B cell (primary cell): ENCODE data around the gene CTDNEP1. TPM values are rescaled to one million over a fixed set of nuclear protein-coding genes. Genes with fewer than 3 reads are reported as not detected.
A peak's percentile ranks its signal among the peaks of the same experiment; 100 is the strongest.

ENCODE experiments used
- ATAC-seq: fragments of 200-7000 bp; cut with Tn5 transposase; one replicate; pipeline ENCODE4 v1.10.0; 2021; ENCODE audit warnings: low read depth, mild to moderate bottlenecking, moderate number of reproducible peaks, moderate library complexity
- CTCF ChIA-PET: fragments of 350-600 bp; sonication (Branson Sonifier 250); formaldehyde crosslinking; loops from one replicate; lab custom pipeline; 2021; ENCODE audit warnings: antibody characterized with exemption, inconsistent platforms; lab: Charles Lee
- POLR2A ChIA-PET: fragments of 350-600 bp; sonication (Branson Sonifier 250); formaldehyde crosslinking; loops from one replicate; lab custom pipeline; 2021; ENCODE audit warnings: antibody characterized with exemption; lab: Charles Lee
- DNase-seq: peaks from one replicate; pipeline ENCODE4 v3.0.0; 2013
- H2AFZ ChIP-seq: 2 replicates; pipeline ENCODE4 v1.6.1; 2012; ENCODE audit warnings: mild to moderate bottlenecking, low read depth, low read length; ENCODE audit not compliant: insufficient read depth, poor library complexity, severe bottlenecking
- H3K27ac ChIP-seq, 2 donors: 1 replicate in 1 of 2; 2 replicates in 1 of 2; pipeline ENCODE4 v1.5.1; 2012 to 2013; ENCODE audit warnings: low read length in 2 of 2, mild to moderate bottlenecking in 2 of 2, moderate library complexity in 1 of 2
- H3K27me3 ChIP-seq, 4 experiments: fragments of 200-600 bp in 1 of 4; sonication (generic) in 1 of 4; replicated peaks in 1 of 4; 1 replicate in 2 of 4; 2 replicates in 2 of 4; pipeline versions ENCODE4 v1.6.1 to v1.7.0; 2013 to 2016; ENCODE audit warnings: low read length in 3 of 4, mild to moderate bottlenecking in 2 of 4, mixed read lengths in 1 of 4, moderate library complexity in 1 of 4; ENCODE audit not compliant: insufficient read depth in 4 of 4, control insufficient read depth in 3 of 4; ENCODE audit errors: control extremely low read depth in 1 of 4
- H3K36me3 ChIP-seq, 2 experiments: replicated peaks in 1 of 2; 1 replicate in 1 of 2; 2 replicates in 1 of 2; pipeline versions ENCODE4 v1.6.1 to v1.7.1; 2013; ENCODE audit warnings: low read length in 1 of 2; ENCODE audit not compliant: insufficient read depth in 2 of 2, control insufficient read depth in 1 of 2; ENCODE audit errors: control extremely low read depth in 1 of 2, extremely low read depth in 1 of 2
- H3K4me1 ChIP-seq, 2 donors: fragments of 200-600 bp in 1 of 2; sonication (generic) in 1 of 2; 1 replicate in 1 of 2; 2 replicates in 1 of 2; pipeline versions ENCODE4 v1.5.1 to v1.6.1; 2013 to 2017; ENCODE audit warnings: low read length in 2 of 2; ENCODE audit not compliant: control insufficient read depth in 2 of 2, insufficient read depth in 2 of 2
- H3K4me2 ChIP-seq: replicated peaks from 2 replicates; pipeline ENCODE3; 2012; ENCODE audit warnings: mild to moderate bottlenecking, low read depth, low read length; ENCODE audit not compliant: poor library complexity, severe bottlenecking
- H3K4me3 ChIP-seq, 5 experiments: fragments of 200-600 bp in 1 of 5; sonication (generic) in 1 of 5; 1 replicate in 3 of 5; 2 replicates in 2 of 5; pipeline versions ENCODE4 v1.5.1 to v1.7.0; 2011 to 2016; ENCODE audit warnings: low read length in 4 of 5, mild to moderate bottlenecking in 4 of 5, low read depth in 2 of 5, control low read depth in 1 of 5, moderate library complexity in 1 of 5; ENCODE audit not compliant: insufficient read depth in 1 of 5; ENCODE audit errors: control extremely low read depth in 1 of 5, extremely low read depth in 1 of 5
- H3K79me2 ChIP-seq: fragments of 200-600 bp; sonication (generic); one replicate; pipeline ENCODE4 v1.6.0; 2016; ENCODE audit warnings: low read length; ENCODE audit not compliant: control insufficient read depth, insufficient read depth
- H3K9ac ChIP-seq: fragments of 200-600 bp; sonication (generic); 2 replicates; pipeline ENCODE4 v1.6.1; 2017; ENCODE audit warnings: mild to moderate bottlenecking, low read length, moderate library complexity
- H3K9me3 ChIP-seq, 3 donors: one replicate each; pipeline versions ENCODE4 v1.6.1 to v1.7.1; 2013; ENCODE audit warnings: low read length in 2 of 3; ENCODE audit not compliant: control insufficient read depth in 2 of 3, insufficient read depth in 1 of 3; ENCODE audit errors: control extremely low read depth in 1 of 3
- H4K20me1 ChIP-seq: 2 replicates; pipeline ENCODE4 v1.6.0; 2012; ENCODE audit warnings: mild to moderate bottlenecking, low read length; ENCODE audit not compliant: insufficient read depth, control insufficient read depth, poor library complexity, severe bottlenecking
- H3K27ac Mint-ChIP-seq: one replicate; pipeline ENCODE4 v1.8.0; 2021; ENCODE audit warnings: mixed read lengths
- H3K27me3 Mint-ChIP-seq: one replicate; pipeline ENCODE4 v1.8.0; 2021; ENCODE audit warnings: mixed read lengths
- H3K4me1 Mint-ChIP-seq: one replicate; pipeline ENCODE4 v1.8.0; 2021; ENCODE audit warnings: mixed read lengths
- H3K4me3 Mint-ChIP-seq: one replicate; pipeline ENCODE4 v1.8.0; 2021; ENCODE audit warnings: mixed read lengths
- H3K9me3 Mint-ChIP-seq: one replicate; pipeline ENCODE4 v1.8.0; 2022; ENCODE audit warnings: mixed read lengths; ENCODE audit not compliant: insufficient read depth
- EZH2 ChIP-seq: IDR thresholded peaks from 2 replicates; pipeline ENCODE4 v1.6.1; 2012; ENCODE audit warnings: borderline replicate concordance, low read depth, mild to moderate bottlenecking, moderate library complexity, low read length; ENCODE audit not compliant: insufficient read depth, poor library complexity, severe bottlenecking
- WGBS: methylation state at CpG from one replicate; pipeline ENCODE4 v1.1.5; 2013; ENCODE audit warnings: missing lambda C conversion rate; ENCODE audit not compliant: insufficient coverage; 5-methylcytosine and 5-hydroxymethylcytosine counted together
- intact Hi-C: fragments of 100-400 bp; cut with micrococcal nuclease; formaldehyde crosslinking; loops from one replicate; pipeline ENCODE4 v1.10.0; 2022
- polyA plus RNA-seq: library from polyadenylated mRNA; depleted of rRNA; stranded (reverse); fragments of >200 nt; gene quantifications from 2 replicates; pipeline ENCODE4 v1.2.3, GENCODE V29; 2012
- small RNA-seq: library from RNA; depleted of rRNA; stranded (forward); fragments of <200 nt; gene quantifications from one replicate; pipeline ENCODE3, GENCODE V24; 2012; ENCODE audit warnings: low replicate concordance, low read depth; ENCODE audit not compliant: insufficient read length
- total RNA-seq, 2 donors: library from RNA; stranded (reverse); fragments of 120-200 nt in 1 of 2; gene quantifications; 1 replicate in 1 of 2; 2 replicates in 1 of 2; pipeline versions ENCODE4 v1.2.3 to v1.2.4, GENCODE V29; 2013 to 2022
- TF ChIP-seq, protein P1 (sequence below): fragments of 200-600 bp; IDR thresholded peaks from one replicate; pipeline ENCODE4 v1.8.0; 2022; ENCODE audit warnings: antibody characterized with exemption, mild to moderate bottlenecking

CTDNEP1 gene
- total and polyA plus RNA-seq, 2 donors (not counting 1 experiment from before 2014, with no cell fraction given), result 125 to 162 TPM

DNA sequence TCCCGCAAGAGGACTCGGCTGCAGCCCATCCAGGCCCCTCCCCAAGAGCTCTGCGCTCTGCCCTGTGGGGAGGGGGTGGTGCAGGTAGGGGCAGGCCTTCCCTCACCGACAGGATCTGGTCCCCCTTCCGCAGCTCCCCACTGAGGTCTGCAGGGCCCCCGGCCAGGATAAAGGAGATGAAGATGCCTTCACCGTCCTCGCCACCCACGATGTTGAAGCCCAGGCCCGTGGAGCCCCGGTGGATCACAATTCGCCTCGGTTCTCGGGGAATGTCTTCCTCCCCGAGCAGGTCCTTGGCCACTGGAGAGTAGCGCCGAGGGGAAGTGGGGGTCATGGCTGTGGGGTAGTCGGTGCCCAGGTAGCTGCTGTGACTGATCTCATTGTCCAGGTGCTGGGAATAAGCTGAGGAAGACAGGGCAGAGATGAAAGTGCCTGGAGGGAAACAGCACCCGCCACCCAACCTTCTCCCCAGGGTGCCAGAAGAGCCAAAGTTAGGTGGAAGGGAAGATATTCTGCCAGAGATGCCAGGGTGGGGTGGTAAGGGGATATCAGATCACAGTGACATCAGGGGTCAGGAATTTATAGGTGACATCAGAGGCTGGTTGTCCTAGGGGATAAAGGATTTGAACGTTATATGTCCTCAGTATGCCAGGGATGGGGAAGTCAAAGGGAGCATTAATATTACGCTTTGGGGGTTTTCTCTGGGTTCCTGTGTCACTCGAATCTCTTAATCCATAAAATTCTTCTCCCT is 54.7 kb downstream of the CTDNEP1 start:
- Mint-ChIP-seq H3K27ac (no peak overlapping the region), H3K4me3 (no peak overlapping the region), H3K4me1 (no peaks in the 10 kb centered on the region), H3K27me3 (no peaks in the 10 kb centered on the region), H3K9me3 (no peaks in the 10 kb centered on the region)
- Histone ChIP-seq H3K79me2 (no peaks in the 10 kb centered on the region), H3K4me3 (no peak overlapping the region), H3K4me1 (no peaks in the 10 kb centered on the region), H4K20me1 (no peaks in the 10 kb centered on the region), H3K4me2 (no peak overlapping the region), H3K36me3 (no peaks in the 10 kb centered on the region), H3K27me3 (no peaks in the 10 kb centered on the region), H3K9me3 (no peaks in the 10 kb centered on the region), H3K9ac (no peak overlapping the region), H3K27ac (no peak overlapping the region), H2AFZ (no peak overlapping the region)
- intact Hi-C loops, result no loop called here
- ChIA-PET CTCF (no interaction called here), POLR2A (interaction anchor here (0.5 kb wide), 1 partner anchor 484 kb away, joined by 6 read pairs; no protein-coding TSS in a partner anchor)
- TF ChIP-seq, protein P1, sequence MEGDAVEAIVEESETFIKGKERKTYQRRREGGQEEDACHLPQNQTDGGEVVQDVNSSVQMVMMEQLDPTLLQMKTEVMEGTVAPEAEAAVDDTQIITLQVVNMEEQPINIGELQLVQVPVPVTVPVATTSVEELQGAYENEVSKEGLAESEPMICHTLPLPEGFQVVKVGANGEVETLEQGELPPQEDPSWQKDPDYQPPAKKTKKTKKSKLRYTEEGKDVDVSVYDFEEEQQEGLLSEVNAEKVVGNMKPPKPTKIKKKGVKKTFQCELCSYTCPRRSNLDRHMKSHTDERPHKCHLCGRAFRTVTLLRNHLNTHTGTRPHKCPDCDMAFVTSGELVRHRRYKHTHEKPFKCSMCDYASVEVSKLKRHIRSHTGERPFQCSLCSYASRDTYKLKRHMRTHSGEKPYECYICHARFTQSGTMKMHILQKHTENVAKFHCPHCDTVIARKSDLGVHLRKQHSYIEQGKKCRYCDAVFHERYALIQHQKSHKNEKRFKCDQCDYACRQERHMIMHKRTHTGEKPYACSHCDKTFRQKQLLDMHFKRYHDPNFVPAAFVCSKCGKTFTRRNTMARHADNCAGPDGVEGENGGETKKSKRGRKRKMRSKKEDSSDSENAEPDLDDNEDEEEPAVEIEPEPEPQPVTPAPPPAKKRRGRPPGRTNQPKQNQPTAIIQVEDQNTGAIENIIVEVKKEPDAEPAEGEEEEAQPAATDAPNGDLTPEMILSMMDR, result no peak
- no peak for TF ChIP-seq EZH2
- DNase-seq (no peak), ATAC-seq (no peak)
- 94% methylated on average over 19 of the region's 22 CpGs for WGBS

DNA sequence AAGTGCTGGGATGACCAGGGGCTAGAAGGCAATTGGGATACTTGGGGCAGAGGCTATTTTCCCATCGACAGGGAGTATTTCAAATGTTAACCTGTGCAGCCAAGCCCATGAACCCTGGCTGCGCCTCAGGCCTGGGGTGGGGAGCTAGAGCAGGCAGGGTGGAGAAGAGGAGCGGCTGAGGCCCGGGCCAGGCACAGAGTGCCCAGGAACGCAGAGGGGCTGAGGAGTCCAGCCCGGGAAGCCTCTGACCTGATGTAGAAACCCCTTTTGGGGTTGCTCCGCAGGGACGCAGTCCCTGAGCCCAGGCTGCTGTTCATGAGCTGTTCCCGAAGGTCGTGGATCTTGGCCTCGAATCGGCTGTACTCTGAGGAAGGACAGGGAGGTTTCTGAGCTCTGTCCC is 55.6 kb downstream of the CTDNEP1 start:
- DNase-seq, result no peak
- H3K9ac ChIP-seq, result no peak overlapping the region
- no peak for ATAC-seq
- no peaks in the 10 kb centered on the region for H3K36me3 ChIP-seq
- no peaks in the 10 kb centered on the region for H3K4me1 ChIP-seq
- no peak overlapping the region for H3K4me3 ChIP-seq
- ChIA-PET POLR2A (interaction anchor here (0.5 kb wide), 1 partner anchor 485 kb away, joined by 6 read pairs; no protein-coding TSS in a partner anchor), CTCF (no interaction called here)
- no peaks in the 10 kb centered on the region for H4K20me1 ChIP-seq
- TF ChIP-seq, protein P1, result no peak
- TF ChIP-seq EZH2, result no peak
- Mint-ChIP-seq H3K27me3 (no peaks in the 10 kb centered on the region), H3K4me1 (no peaks in the 10 kb centered on the region), H3K27ac (no peak overlapping the region), H3K9me3 (no peaks in the 10 kb centered on the region), H3K4me3 (no peak overlapping the region)
- intact Hi-C loops, result no loop called here
- WGBS, result 93% methylated on average over 11 of the region's 12 CpGs
- H3K27me3 ChIP-seq, result no peaks in the 10 kb centered on the region
- H3K4me2 ChIP-seq, result no peak overlapping the region
- no peak overlapping the region for H2AFZ ChIP-seq
- H3K27ac ChIP-seq, result no peak overlapping the region
- H3K9me3 ChIP-seq, result no peaks in the 10 kb centered on the region
- no peaks in the 10 kb centered on the region for H3K79me2 ChIP-seq

Small RNA genes within 50 kb of the gene (small RNA-seq; reads per million reads assigned to genes)
- gene MIR324, result 27.3 reads per million, percentile 91 among the genes with 10 or more reads in this experiment
- gene RF00019, result not detected

Other genes starting within 250 kb of the CTDNEP1 start
Only the 30 nearest of the 35 such genes appear.
- 21.7 and 21.9 TPM in 2 replicates for gene SLC16A13, start 215.7 kb downstream of the CTDNEP1 start, total RNA-seq
- 4.8 and 7.4 TPM in 2 replicates for gene SLC16A13, start 215.7 kb downstream of the CTDNEP1 start, polyA plus RNA-seq
- 30.7 and 31.9 TPM in 2 replicates for gene SLC16A11, start 207.6 kb downstream of the CTDNEP1 start, total RNA-seq
- gene SLC16A11, start 207.6 kb downstream of the CTDNEP1 start, polyA plus RNA-seq, result 2.8 and 10.0 TPM in 2 replicates
- gene CLEC10A, start 171.5 kb downstream of the CTDNEP1 start, total RNA-seq, result 0.24 TPM in 1 of 2 replicates, not detected in the other
- 0.15 and 0.99 TPM in 2 replicates for gene CLEC10A, start 171.5 kb downstream of the CTDNEP1 start, polyA plus RNA-seq
- gene ASGR2, start 136.9 kb downstream of the CTDNEP1 start, total RNA-seq, result not detected in 2 replicates
- 0.30 and 1.00 TPM in 2 replicates for gene ASGR2, start 136.9 kb downstream of the CTDNEP1 start, polyA plus RNA-seq
- 0.32 TPM in 1 of 2 replicates, not detected in the other for gene ASGR1, start 72.4 kb downstream of the CTDNEP1 start, total RNA-seq
- 0.43 and 0.46 TPM in 2 replicates for gene ASGR1, start 72.4 kb downstream of the CTDNEP1 start, polyA plus RNA-seq
- gene DLG4, start 31.9 kb downstream of the CTDNEP1 start, total RNA-seq, result 12.0 and 12.5 TPM in 2 replicates
- 2.0 and 2.5 TPM in 2 replicates for gene DLG4, start 31.9 kb downstream of the CTDNEP1 start, polyA plus RNA-seq
- 640 and 655 TPM in 2 replicates for gene ACADVL, start 31.8 kb downstream of the CTDNEP1 start, total RNA-seq
- gene ACADVL, start 31.8 kb downstream of the CTDNEP1 start, polyA plus RNA-seq, result 696 and 903 TPM in 2 replicates
- 104 and 116 TPM in 2 replicates for gene DVL2, start 17.2 kb downstream of the CTDNEP1 start, total RNA-seq
- 14.6 and 22.5 TPM in 2 replicates for gene DVL2, start 17.2 kb downstream of the CTDNEP1 start, polyA plus RNA-seq
- gene PHF23, start 12.3 kb downstream of the CTDNEP1 start, total RNA-seq, result 42.3 and 45.8 TPM in 2 replicates
- 15.7 and 17.6 TPM in 2 replicates for gene PHF23, start 12.3 kb downstream of the CTDNEP1 start, polyA plus RNA-seq
- 350 and 371 TPM in 2 replicates for gene GABARAP, start 9.3 kb downstream of the CTDNEP1 start, total RNA-seq
- 201 and 323 TPM in 2 replicates for gene GABARAP, start 9.3 kb downstream of the CTDNEP1 start, polyA plus RNA-seq
- gene ELP5, start 481 bp upstream of the CTDNEP1 start, total RNA-seq, result 42.2 and 48.0 TPM in 2 replicates
- 69.9 and 77.9 TPM in 2 replicates for gene ELP5, start 481 bp upstream of the CTDNEP1 start, polyA plus RNA-seq
- 1.2 TPM in 2 replicates for gene CLDN7, start 10.7 kb upstream of the CTDNEP1 start, total RNA-seq
- gene CLDN7, start 10.7 kb upstream of the CTDNEP1 start, polyA plus RNA-seq, result 5.8 and 10.8 TPM in 2 replicates
- gene SLC2A4, start 30.0 kb upstream of the CTDNEP1 start, total RNA-seq, result not detected in 2 replicates
- not detected in 2 replicates for gene SLC2A4, start 30.0 kb upstream of the CTDNEP1 start, polyA plus RNA-seq
- gene YBX2, start 42.9 kb upstream of the CTDNEP1 start, total RNA-seq, result 0.22 TPM in 1 of 2 replicates, not detected in the other
- 0.15 TPM in 1 of 2 replicates, not detected in the other for gene YBX2, start 42.9 kb upstream of the CTDNEP1 start, polyA plus RNA-seq
- 233 and 236 TPM in 2 replicates for gene EIF5A, start 55.9 kb upstream of the CTDNEP1 start, total RNA-seq
- gene EIF5A, start 55.9 kb upstream of the CTDNEP1 start, polyA plus RNA-seq, result 576 and 769 TPM in 2 replicates
- gene GPS2, start 63.6 kb upstream of the CTDNEP1 start, total RNA-seq, result 128 and 137 TPM in 2 replicates
- 209 and 225 TPM in 2 replicates for gene GPS2, start 63.6 kb upstream of the CTDNEP1 start, polyA plus RNA-seq
- gene NEURL4, start 77.6 kb upstream of the CTDNEP1 start, total RNA-seq, result 85.2 and 89.2 TPM in 2 replicates
- 54.6 and 82.6 TPM in 2 replicates for gene NEURL4, start 77.6 kb upstream of the CTDNEP1 start, polyA plus RNA-seq
- gene ACAP1, start 84.8 kb upstream of the CTDNEP1 start, total RNA-seq, result 371 and 392 TPM in 2 replicates
- gene ACAP1, start 84.8 kb upstream of the CTDNEP1 start, polyA plus RNA-seq, result 412 and 471 TPM in 2 replicates
- 13.4 and 15.4 TPM in 2 replicates for gene KCTD11, start 100.4 kb upstream of the CTDNEP1 start, total RNA-seq
- 3.1 and 4.3 TPM in 2 replicates for gene KCTD11, start 100.4 kb upstream of the CTDNEP1 start, polyA plus RNA-seq
- 0.25 TPM in 1 of 2 replicates, not detected in the other for gene TMEM95, start 103.4 kb upstream of the CTDNEP1 start, total RNA-seq
- gene TMEM95, start 103.4 kb upstream of the CTDNEP1 start, polyA plus RNA-seq, result not detected in 2 replicates
- 10.0 and 11.7 TPM in 2 replicates for gene TNK1, start 129.4 kb upstream of the CTDNEP1 start, total RNA-seq
- 22.5 and 23.7 TPM in 2 replicates for gene TNK1, start 129.4 kb upstream of the CTDNEP1 start, polyA plus RNA-seq
- gene PLSCR3, start 142.8 kb upstream of the CTDNEP1 start, total RNA-seq, result 31.1 and 31.6 TPM in 2 replicates
- gene PLSCR3, start 142.8 kb upstream of the CTDNEP1 start, polyA plus RNA-seq, result 82.3 and 122 TPM in 2 replicates
- 64.5 and 67.8 TPM in 2 replicates for gene TMEM256, start 152.4 kb upstream of the CTDNEP1 start, total RNA-seq
- 29.2 and 65.4 TPM in 2 replicates for gene TMEM256, start 152.4 kb upstream of the CTDNEP1 start, polyA plus RNA-seq
- gene NLGN2, start 156.1 kb upstream of the CTDNEP1 start, total RNA-seq, result 1.7 and 3.4 TPM in 2 replicates
- gene NLGN2, start 156.1 kb upstream of the CTDNEP1 start, polyA plus RNA-seq, result 0.52 and 0.68 TPM in 2 replicates
- gene SPEM1, start 168.6 kb upstream of the CTDNEP1 start, total RNA-seq, result not detected in 2 replicates
- not detected in 2 replicates for gene SPEM1, start 168.6 kb upstream of the CTDNEP1 start, polyA plus RNA-seq
- not detected in 2 replicates for gene SPEM2, start 173.9 kb upstream of the CTDNEP1 start, total RNA-seq
- gene SPEM2, start 173.9 kb upstream of the CTDNEP1 start, polyA plus RNA-seq, result not detected in 2 replicates
- not detected in 2 replicates for gene SPEM3, start 177.1 kb upstream of the CTDNEP1 start, total RNA-seq
- gene SPEM3, start 177.1 kb upstream of the CTDNEP1 start, polyA plus RNA-seq, result not detected in 2 replicates
- gene TMEM102, start 183.7 kb upstream of the CTDNEP1 start, total RNA-seq, result 17.7 and 19.1 TPM in 2 replicates
- gene TMEM102, start 183.7 kb upstream of the CTDNEP1 start, polyA plus RNA-seq, result 5.9 and 10.8 TPM in 2 replicates
- gene FGF11, start 187.8 kb upstream of the CTDNEP1 start, total RNA-seq, result 2.8 and 4.6 TPM in 2 replicates
- gene FGF11, start 187.8 kb upstream of the CTDNEP1 start, polyA plus RNA-seq, result 2.7 and 3.3 TPM in 2 replicates
- gene CHRNB1, start 193.3 kb upstream of the CTDNEP1 start, total RNA-seq, result 6.2 and 6.6 TPM in 2 replicates
- 5.8 and 7.2 TPM in 2 replicates for gene CHRNB1, start 193.3 kb upstream of the CTDNEP1 start, polyA plus RNA-seq